Retinal pigment epithelial cell (primary cell): ENCODE data around the gene TEX13B.
A peak's percentile ranks its signal among the peaks of the same experiment; 100 is the strongest.

Source experiments
- DNase-seq: peaks from one replicate; pipeline ENCODE4 v3.0.0-alpha.2; 2010; ENCODE audit warnings: low read depth
- H3K4me3 ChIP-seq: 2 replicates; pipeline ENCODE4 v1.5.1; 2011; ENCODE audit warnings: mild to moderate bottlenecking, low read length, control low read depth, moderate library complexity
- TF ChIP-seq, protein P1 (sequence below): conservative IDR thresholded peaks from 2 replicates; pipeline ENCODE4 v1.5.1; 2011; ENCODE audit warnings: low read depth, low read length, control low read depth, inconsistent platforms

The TEX13B gene

DNA sequence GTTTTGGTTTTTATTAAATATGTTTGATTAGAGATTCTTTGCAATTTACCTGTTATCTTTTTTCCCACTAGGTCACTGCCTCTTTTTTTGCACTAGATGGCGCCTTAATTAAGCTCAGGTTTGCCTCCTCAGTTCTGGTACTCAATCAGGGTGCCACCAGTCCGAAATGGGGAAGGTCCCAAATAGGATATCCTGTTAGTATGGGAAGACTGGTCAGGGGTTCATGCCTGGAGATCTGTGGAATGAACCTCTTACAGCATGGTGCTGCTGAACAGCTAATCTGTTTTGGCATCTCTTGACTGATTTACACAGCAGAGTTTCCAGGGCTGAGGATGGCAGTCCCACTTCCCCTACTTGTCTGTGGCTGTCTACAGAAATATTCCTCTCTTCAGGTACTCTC is 38.5 kb upstream of the TEX13B start:
- TF ChIP-seq, protein P1, sequence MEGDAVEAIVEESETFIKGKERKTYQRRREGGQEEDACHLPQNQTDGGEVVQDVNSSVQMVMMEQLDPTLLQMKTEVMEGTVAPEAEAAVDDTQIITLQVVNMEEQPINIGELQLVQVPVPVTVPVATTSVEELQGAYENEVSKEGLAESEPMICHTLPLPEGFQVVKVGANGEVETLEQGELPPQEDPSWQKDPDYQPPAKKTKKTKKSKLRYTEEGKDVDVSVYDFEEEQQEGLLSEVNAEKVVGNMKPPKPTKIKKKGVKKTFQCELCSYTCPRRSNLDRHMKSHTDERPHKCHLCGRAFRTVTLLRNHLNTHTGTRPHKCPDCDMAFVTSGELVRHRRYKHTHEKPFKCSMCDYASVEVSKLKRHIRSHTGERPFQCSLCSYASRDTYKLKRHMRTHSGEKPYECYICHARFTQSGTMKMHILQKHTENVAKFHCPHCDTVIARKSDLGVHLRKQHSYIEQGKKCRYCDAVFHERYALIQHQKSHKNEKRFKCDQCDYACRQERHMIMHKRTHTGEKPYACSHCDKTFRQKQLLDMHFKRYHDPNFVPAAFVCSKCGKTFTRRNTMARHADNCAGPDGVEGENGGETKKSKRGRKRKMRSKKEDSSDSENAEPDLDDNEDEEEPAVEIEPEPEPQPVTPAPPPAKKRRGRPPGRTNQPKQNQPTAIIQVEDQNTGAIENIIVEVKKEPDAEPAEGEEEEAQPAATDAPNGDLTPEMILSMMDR: peak; percentile 55
- H3K4me3 ChIP-seq: no peak overlapping the region
- no peak for DNase-seq

DNA sequence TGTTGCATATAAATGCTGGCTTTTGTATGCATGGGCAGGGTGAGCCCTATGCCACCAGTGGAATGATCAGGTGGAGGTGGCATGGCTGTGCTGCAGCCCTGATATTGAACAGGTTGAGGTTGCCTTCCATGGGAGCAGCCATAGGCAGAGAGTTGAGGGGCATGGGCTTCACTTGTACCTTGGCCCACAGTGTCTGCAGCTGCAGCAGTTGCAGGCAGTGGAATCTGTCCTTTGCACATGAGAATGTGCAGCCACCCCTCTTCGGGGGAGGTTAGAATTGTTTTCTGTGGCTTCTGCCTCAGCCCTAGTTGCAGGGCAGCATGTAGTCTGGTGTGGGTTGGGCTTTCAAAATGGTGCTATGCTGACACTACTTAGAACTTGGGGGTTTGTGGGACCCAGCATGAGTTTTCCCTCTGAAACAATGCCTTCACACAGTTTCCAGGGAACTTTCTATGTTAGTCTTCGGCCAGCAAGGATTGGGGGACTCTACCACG is 37.3 kb upstream of the TEX13B start:
- no peak for DNase-seq
- no peak overlapping the region for H3K4me3 ChIP-seq
- TF ChIP-seq, protein P1: no peak

DNA sequence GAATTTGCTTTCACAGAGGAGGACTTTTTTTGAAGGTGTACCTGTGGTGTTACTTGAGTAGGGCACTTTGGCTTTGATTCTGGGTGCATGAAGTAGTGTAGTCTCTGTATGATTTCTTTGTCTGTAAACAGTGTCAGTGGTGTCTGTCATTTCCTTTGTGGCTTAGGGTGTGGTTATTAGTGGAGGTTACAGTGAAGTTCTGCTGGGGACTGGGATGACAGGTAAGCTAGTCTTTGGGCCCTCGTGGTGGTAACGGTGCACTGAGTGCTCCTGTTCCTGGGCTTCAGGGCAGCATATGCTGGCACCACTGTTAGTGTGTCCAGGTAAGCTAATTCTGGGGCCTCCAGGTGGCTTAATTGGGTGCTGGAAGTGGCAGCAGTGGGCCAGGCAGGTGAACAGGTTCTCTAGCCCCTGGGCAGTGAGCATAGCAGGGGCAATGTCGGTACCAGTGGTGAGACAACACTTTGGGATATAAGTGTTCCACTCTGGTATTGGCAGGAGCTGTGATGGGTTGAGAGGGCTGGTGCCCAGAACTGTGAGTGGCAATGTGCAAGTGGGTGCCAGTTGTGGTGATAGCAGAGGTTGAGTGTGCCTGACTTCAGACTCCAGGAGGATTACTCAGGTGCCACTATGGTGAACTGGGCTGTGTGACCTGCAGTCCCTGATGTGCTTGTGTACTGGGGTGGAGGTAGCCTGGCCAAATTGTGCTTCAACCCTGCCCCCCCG is 36.6 kb upstream of the TEX13B start:
- H3K4me3 ChIP-seq: no peak overlapping the region
- DNase-seq: no peak
- TF ChIP-seq, protein P1: no peak

DNA sequence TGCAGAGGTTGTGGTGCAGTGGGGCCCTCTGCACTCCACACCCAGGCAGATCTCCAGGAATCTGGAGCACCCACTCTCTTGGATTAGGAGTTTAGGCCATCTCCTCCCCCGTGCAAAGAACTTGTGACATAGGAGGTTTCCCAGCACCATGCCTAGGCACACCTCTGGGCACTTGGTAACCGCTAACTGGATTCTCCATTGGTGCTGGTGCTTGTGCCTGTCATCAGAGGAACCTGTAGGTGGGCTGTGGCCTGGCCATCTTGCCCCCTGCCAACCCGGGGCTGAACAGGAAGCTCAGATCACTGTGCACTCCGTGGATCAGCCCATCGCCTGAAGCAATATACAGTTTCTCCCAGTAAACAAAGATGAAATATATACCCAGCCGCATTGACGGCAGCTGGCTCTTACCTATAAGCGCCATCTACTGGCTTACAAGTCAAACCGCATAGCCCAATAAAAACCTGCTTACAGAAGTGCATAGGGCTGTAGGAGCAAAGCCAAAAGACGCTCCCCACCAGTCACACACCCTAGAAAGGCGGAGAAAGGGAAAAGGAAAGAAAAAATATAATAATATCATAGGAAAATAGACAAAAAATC is 19.1 kb upstream of the TEX13B start:
- TF ChIP-seq, protein P1: peak; percentile 36
- H3K4me3 ChIP-seq: no peak overlapping the region
- DNase-seq: no peak

DNA sequence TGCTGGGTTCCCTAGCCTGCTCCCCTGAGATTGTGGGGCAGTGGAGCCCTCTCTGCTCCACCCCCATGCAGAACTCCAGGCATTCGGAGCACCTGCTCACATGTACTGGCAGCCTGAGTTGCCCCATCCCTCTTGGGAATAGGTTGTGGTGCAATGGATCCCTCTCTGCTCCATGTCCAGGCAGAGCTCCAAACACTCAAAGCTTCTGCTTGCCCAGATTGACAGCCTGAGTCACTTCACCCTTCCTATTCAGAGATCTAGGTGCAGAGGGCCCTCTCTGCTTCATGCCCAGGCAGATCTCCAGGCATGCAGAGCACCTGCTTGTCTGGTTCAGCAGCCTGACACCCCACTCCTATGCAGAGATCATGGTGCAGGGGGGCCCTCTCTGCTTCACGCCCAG is 18.6 kb upstream of the TEX13B start:
- no peak for DNase-seq
- no peak overlapping the region for H3K4me3 ChIP-seq
- TF ChIP-seq, protein P1: no peak

DNA sequence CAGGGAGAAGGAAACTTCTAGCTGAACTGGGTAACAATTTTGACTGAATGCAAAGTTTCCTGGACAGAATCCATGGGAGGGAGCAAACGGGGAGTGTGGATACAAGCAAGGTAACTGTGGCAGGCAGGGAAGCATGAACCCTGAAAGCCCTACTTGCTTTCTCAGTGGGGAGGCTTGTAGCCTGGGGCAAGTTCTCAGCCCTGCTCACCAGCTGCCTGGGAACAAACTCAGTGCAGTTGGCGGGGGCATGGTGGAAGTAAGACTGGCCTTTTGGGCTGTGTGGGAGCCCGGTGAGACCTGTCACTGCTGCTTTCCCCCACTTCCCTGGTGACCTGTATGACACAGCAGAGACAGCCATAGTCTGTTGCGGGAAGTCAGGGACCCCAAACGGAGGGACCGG is 14.0 kb upstream of the TEX13B start:
- TF ChIP-seq, protein P1: no peak
- no peak overlapping the region for H3K4me3 ChIP-seq
- DNase-seq: no peak

DNA sequence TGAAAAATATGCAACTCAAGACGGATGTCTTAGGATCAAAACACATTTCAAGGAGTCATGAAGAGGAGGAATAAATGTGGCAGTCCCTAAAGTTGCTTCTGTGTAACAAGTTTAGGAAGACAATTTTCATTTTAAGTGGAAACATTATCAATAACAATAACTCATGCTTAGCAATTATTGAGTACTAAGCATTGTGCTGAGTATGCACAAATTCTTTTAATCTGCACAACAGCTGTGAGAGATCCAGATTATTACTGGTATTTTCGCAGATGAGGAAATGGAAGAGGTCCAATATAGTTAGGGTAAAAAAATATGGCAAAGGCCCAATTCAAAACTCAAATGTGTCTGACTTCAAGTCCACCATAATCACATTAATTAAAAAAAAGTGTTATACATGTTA is 2.9 kb upstream of the TEX13B start:
- DNase-seq: no peak
- TF ChIP-seq, protein P1: no peak
- no peak overlapping the region for H3K4me3 ChIP-seq
